GM21576 (cell line): ENCODE measurements around the gene MMP15.
"Not testable (repeated sequence)": the region's sequence is repeated elsewhere in the genome, so short reads cannot be mapped to it uniquely, and the experiment has no call there.

ENCODE experiments used
- ATAC-seq: cut with Tn5 transposase; IDR thresholded peaks from one replicate; pipeline ENCODE4 v1.9.1; 2021; ENCODE audit warnings: mild to moderate bottlenecking, moderate library complexity; ENCODE audit not compliant: unreplicated experiment

The MMP15 gene

GRCh38 chr16:58085584-58086251, 60.2 kb downstream of the MMP15 start:
- ATAC-seq: no peak

DNA sequence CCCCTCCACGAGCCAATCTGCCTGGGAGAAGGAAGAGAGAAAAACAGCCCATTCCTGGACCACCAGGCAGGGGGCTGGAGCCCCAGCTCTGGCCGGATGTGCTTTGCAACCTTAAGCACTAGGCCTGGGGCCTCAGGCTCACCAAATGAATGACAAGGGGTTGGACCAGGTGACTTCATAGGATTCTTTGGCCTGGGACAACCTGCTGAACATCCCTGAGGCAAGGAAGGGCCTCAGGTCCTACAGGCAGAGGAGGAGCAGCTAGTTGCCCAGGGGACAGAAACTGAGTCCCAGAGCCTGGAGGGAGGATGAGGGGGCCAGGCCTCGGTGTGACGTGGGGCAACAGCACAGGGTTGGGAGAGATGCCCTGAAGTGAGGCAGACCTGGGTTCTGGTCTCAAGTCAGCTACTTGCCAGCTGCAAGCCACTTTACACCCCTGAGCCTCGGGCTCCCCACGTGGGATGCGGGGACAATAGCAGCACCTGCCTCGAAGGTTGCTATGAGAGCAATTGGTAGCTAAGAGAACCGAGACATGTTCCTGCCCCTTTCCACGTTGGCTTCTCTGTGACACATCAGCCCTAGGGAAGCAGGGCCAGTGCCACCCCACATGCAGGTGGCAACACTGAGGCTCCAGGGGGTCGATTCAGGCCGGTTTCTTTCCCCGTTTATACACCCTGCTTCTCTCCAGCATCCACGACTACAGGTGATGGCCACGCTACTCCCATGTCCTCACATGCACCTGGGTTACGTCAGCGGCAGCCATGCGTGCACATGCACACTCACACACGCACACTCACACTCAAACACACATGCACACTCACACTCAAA, 61.0 kb downstream of the MMP15 start:
- no peak for ATAC-seq

DNA sequence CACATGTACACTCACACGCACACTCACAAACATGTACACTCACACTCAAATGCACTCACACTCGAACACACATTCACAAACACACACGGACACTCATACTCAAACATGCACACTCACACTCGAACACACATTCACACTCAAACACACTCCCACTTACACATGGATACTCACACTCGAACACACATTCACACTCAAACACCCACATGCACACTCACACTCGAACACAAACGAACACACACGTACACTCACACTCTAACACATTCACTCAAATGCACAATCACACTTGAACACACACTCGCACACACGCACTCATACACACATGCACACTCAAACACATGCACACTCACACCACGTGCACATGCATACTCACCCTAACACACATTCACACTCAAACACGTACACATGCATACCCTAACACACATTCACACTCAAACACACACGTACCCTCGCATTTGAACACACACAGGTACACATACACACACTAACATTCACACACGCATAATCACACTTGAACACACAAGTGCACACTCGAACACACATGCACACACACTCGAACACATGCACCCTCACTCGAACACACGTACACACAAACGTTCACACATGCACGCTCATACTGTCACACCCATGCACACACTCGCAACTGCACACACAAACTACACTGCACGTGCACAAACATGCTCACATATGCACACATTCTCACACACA, 61.8 kb downstream of the MMP15 start:
- ATAC-seq: no peak

GRCh38 chr16:58088091-58088490, 62.5 kb downstream of the MMP15 start:
- ATAC-seq: no peak

- ATAC-seq: not testable (repeated sequence)
Measured at GRCh38 chr16:58090396-58090795, 64.8 kb downstream of the MMP15 start.

GRCh38 chr16:58094026-58094425, 68.5 kb downstream of the MMP15 start:
- ATAC-seq: no peak

GRCh38 chr16:58094791-58095574, 69.4 kb downstream of the MMP15 start:
- no peak for ATAC-seq

GRCh38 chr16:58095575-58095960, 70.0 kb downstream of the MMP15 start:
- ATAC-seq: not testable (repeated sequence)

GRCh38 chr16:58096249-58096648, 70.7 kb downstream of the MMP15 start:
- no peak for ATAC-seq
